H1 (cell line): ENCODE data around the gene UBXN11. TPM values are rescaled to one million over a fixed set of nuclear protein-coding genes. Genes with fewer than 3 reads are reported as not detected.

ENCODE experiments used
- BACH1 ChIP-seq: IDR thresholded peaks from 2 replicates; pipeline ENCODE4 v1.6.1; 2012; ENCODE audit warnings: low read length, improper control_type of control experiment
- BRCA1 ChIP-seq: IDR thresholded peaks from 2 replicates; pipeline ENCODE4 v1.6.1; 2012; ENCODE audit warnings: low read depth, low read length, improper control_type of control experiment
- CHD7 ChIP-seq: fragments of 300-600 bp; sonication (generic); IDR thresholded peaks from 2 replicates; pipeline ENCODE4 v1.7.1; 2012; ENCODE audit warnings: low read length, moderate library complexity, mild to moderate bottlenecking, inconsistent platforms; ENCODE audit not compliant: insufficient replicate concordance
- KDM4A ChIP-seq: IDR thresholded peaks from one replicate; pipeline ENCODE4 v1.7.1; 2012; ENCODE audit warnings: low read depth, mild to moderate bottlenecking, moderate library complexity, low read length, inconsistent platforms; ENCODE audit not compliant: severe bottlenecking
- POLR2AphosphoS5 ChIP-seq: IDR thresholded peaks from 2 replicates; pipeline ENCODE4 v1.6.1; 2011; ENCODE audit warnings: low read depth, low read length
- SUZ12 ChIP-seq: fragments of 200-600 bp; sonication (generic); IDR thresholded peaks from 2 replicates; pipeline ENCODE4 v1.6.1; 2012; ENCODE audit warnings: mild to moderate bottlenecking, inconsistent platforms, low read length, moderate library complexity, mixed read lengths
- TEAD4 ChIP-seq: IDR thresholded peaks from 2 replicates; pipeline ENCODE4 v1.6.1; 2012; ENCODE audit warnings: low read depth, low read length, inconsistent platforms, mixed read lengths
- polyA plus RNA-seq, 7 experiments: library from polyadenylated mRNA; depleted of rRNA in 3 of 7; stranded (reverse) in 5 of 7; unstranded in 2 of 7; fragments of >200 nt in 5 of 7; fragments of 200-250 nt in 2 of 7; gene quantifications; 1 replicate in 5 of 7; 2 replicates in 1 of 7; 4 replicates in 1 of 7; pipeline versions ENCODE4 v1.2.1 to v1.2.3, GENCODE V29; 2011 to 2013; ENCODE audit warnings: missing spikeins in 2 of 7, mixed read lengths in 2 of 7
- total RNA-seq: library from RNA; stranded (reverse); fragmentation: NEBNext Ultra II Directional; extraction: Animal tissue kit (Norgen Biotek cat#: 25700); gene quantifications from 2 replicates; pipeline ENCODE4 v1.2.1, GENCODE V29; 2021

Gene UBXN11
- total and polyA plus RNA-seq, 2 of the 8 experiments (the other 6 are each of a cell fraction or from before 2014, with no cell fraction given), result 6.3 to 10.4 TPM

DNA sequence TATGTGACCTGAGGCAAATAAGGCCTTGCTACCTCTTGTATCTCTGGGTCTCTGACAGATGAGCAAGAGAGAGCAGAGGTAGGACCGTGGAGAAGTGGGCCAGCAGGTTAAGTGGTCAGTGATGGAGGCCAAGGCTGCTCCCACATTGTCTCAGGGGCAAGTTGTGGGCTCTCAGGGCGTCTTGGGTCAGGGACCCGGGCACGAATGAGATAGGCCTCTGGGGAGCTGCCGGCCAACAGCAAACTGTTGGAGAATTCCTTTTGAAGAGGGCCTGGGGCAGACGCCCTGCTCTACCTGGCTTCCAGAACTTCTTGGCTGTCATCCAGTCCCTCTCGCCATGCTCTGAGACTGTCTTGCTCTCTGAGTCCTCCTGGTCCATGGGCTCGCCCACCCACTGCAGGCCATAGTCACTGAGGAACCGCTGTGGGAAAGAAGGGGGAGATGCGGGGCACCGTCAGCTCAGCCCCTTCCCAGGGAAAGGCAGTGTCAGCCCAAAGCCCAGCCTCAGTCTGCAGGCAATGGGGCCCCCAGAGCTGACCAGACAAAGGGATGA lies 12.4 kb downstream of the UBXN11 start (continued):
- TF ChIP-seq CHD7 (no peak), SUZ12 (no peak), KDM4A (no peak), BACH1 (no peak), BRCA1 (no peak), TEAD4 (no peak), POLR2AphosphoS5 (no peak)
